Measurements from ENCODE around the gene GLIS1.

GLIS1 gene

DNA sequence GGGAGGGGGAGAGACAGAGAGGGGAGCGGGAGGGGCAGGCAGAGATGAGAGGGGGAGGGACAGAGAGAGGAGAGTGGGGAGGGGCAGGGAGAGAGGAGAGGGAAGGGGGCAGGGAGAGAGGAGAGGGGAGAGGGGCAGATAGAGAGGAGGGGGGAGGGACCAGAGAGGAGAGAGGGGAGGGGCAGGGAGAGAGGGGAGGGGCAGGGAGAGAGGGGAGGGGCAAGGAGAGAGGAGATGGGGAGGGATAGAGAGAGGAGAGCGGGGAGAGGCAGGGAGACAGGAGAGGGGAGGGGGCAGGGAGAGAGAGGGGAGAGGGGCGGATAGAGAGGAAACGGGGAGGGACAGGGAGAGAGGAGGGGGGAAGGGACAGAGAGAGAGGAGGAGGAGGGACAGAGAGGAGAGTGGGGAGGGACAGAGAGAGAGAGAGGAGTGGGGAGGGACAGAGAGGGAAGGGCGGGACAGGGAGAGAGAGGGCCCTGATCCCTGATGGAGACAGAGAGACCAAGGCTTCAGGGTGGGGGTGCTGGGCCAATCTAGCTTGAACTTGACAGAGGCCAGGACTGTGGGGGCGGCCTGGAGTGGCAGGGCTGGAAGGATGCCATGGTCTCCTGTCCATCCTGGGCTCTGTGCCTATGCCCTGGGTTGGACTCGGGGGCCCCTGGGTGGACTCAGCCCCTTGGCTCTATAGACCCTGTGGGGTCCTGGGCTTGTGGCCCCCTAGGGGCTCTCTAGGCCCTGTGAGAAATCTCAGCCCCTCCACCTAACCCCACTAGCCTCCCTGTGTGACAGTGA, 236.1 kb downstream of the GLIS1 start:
- no peak for DNase-seq

DNA sequence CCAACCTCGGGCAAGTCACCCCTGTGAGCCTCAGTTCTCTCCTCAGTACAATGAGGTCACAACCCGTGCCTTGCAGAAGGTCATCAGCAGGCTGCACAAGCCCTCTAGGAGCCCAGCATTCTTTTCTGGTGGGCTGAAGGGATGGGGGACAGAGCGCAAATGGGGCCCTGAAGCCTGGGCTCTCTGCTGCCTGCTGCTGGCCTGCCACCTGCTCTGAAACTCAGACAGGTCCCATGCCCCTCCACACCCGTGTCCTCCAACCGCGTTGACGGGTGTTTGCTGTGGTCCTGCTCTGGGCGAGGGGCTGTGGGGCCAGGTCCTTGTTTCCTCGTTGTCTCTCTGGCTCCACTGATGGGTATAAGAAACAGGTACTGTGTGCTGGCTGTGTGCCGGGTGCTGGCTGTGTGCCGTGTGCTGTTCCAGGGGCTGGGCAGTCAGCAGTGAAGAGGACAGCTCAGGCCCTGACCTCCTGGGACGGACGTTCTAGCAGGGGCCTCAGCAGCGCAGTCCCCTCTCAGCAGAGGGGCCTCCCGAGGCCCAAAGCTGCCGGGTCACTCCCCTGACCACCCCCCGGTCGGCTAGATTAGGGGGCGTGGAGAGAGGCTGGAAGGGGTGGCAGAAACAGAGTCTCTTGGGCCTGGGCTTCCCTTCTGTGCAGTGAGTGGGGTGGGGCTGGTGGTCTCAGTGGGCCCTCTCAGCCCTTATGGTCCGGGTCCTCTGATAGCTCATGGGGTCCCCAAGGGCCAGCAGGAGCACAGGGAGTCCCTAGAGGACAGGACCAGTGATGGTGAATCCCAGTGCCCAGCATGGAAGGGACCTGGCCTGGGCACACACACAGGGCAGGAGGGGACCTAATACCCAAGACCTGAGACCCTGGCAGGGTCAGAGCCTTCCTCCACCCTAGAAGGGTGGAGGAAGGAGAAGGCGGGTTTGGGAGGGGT, 237.6 kb downstream of the GLIS1 start:
- DNase-seq, result no peak

DNA sequence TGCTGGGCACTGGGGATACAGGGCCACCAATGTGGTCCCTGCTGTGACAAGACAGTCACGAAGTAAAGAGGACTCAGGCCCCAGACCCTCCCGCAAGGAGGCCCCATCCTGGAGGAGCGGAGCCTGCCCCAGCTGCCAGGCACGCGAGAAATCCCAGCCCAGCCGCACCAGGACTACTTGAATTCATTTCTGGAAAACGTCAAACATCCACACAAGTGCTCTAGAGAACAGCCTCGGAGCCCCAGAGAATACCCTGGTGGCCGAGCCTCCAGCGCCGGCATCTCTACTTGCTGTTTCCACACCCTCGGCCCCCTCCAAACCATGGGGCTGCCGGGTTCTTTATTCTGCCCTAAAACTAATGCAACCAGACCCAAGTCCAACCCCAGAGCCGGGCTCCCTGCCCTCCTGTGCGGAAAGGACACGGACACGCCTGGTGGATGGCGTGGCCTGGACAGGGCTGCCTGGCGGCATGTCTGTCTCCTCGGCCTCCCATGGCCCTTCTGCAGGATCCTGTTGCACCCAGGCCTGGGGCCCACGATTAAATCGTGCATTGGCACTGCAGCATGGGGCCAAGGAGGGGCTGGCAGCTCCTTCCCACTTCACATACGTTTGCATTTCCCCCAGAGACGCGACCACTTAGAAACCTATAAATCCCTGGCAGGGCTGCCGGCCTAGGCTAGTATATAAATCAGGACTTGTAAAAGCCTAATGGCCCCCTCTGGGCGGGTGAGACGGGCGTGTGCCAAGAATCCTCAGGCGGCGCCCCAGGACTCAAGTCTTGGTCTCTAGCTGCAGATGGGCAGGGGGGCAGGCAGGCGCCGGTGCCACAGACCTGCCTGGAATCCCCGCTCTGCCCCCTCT, 238.5 kb downstream of the GLIS1 start:
- DNase-seq, result no peak

DNA sequence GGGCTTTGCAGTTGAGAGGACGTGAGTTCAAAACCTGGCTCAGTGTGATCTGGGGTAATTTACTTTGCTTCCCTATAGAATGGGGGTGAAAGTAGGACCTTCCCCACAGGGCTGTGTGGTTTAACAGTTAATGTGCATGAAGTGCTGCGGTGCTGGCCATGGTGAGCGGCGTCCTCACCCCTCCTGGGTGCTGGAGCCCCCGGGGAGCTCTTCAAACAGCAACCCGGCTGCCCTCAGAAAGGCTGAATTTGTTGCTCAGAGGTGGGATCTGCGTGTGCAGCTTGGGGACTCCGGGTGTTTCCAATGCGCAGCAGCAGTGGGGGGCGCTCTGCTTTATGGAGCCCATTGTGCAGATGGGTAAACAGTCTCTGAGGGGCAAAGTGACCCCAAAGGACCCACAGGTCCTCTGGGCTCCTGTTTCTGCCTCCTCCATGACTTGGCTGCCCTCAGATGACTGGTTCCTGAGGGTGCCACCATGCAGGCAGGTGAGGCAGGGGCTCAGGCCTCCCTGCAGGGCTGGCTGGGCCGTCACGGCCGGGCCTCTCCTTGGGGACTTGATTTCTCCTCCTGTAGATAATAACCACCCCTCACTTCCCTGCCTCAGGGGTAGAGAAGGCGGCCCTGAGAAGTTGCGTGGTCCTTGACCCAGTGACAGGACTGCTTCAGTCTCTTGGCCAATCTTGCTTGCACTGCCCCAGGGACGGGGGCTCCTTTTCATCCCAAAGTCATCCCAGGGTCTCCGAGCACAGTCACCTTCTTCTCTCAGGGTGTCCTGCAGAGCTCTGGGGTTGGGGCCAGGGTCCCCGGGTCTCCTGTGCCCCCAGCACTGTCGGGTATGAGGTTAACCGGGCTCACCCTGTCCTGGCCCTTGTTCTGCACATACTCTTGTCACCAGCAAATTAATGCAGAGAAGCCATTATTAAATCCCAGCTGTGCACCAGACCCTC, 239.4 kb downstream of the GLIS1 start:
- DNase-seq, result no peak

DNA sequence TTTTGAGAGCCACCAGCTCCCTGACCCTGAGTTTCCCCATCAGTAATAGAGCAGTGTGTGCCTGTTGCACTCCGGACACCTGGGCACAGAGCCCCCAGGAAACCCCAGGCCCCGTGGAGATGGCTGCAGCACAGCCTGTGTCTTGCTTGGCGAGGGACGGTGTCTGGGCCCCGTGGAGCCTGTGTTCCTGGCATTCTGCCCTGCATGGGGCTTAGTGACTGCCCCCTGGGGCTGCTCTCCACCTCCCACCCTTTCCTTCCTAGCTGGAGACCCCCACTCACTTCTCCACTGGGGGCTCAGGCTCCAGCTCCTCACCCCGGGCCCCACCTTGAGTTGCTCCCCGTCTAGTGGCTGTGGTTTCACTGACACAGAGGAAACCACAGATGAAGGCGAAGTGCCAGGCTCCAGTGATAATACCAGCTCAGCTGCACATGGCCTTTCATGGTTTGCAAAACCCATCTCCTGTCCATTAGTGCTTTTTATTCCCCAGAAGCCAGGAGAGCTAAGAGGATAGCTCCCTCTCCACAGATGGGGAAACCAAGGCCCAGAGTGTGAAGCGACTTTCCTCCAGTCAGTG, 240.3 kb downstream of the GLIS1 start:
- no peak for DNase-seq

DNA sequence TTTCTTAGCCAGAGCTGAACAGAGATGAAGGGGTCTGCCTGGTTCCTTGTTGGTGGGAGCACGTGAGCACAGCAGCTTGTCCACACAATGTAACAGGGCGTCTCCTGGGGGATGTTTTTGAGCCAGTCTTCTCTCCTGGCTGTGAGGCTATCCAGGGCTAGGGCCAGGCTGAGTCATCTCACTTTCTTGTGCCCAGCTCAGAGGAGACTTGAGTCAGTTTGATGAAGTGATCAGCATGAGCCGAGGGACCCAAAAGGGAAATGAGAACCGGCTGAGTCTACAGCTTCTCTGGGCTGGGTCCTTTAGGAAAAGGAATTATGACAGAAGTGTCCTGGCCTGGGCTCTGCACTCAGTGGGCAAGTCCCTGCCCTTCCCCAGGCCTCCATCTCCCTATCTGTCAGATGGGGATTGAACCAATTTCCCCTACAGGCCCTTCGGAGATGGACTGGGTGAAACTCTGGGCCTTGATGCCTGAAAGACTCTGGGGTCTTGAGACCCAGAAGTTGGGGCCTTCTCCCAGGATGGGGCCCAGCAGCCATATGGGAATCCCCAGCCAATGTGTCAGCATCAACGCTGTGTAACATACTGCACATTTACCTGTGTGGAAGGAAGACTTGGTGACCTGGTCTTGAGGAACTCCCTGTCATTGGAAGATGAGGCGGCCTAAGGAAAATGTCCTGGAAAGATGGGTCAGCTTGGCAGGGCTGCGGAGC, 243.2 kb downstream of the GLIS1 start:
- no peak for DNase-seq

DNA sequence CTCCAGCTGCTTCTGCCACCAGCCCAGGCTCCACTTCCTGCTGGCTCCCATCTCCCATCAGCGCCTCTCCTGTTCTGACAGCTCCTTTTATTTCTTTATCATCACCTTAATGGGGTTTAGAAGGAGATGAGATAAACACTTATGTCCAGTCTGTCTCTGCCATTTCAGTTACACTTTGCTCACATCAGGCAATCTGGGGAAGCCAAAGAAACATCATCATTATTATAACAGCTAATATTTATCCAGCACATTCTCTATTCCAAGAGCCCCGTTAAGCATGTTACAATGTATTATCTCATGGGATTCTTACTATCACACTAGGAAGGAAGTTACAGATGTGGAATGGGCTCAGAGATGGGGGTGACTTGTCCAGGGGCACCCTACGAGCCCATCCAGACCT, 248.6 kb downstream of the GLIS1 start:
- DNase-seq, result no peak

DNA sequence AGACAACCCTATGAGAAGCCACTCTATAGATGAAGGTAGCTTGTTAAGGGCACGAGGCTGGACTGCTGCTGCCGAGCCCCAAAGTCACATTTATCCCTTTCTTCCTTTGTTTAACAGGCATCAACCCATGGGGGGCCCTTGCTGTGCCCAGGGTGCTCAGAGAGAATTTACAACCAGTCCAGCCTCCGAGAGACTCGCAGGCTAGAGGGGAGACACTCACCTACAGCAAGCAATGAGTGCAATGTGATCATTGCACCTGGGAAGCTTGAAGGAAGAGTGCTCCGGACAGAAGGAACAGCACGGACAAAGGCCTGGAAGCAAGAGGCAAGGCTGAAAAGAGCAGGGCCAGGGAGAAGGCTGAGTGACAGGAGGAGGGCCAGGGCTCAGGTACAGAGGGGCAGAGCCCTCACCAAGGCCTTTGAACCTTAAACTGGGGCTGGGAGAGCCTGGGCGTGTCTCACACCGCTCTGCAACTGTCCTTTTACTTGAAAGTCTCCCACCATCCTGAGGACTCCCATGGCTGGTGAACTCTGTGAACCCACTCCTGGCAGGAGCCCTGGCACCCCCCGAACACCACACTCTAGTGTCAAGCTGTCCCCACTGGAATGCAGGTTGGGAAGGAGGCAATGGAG, 252.5 kb downstream of the GLIS1 start:
- DNase-seq, result no peak

DNA sequence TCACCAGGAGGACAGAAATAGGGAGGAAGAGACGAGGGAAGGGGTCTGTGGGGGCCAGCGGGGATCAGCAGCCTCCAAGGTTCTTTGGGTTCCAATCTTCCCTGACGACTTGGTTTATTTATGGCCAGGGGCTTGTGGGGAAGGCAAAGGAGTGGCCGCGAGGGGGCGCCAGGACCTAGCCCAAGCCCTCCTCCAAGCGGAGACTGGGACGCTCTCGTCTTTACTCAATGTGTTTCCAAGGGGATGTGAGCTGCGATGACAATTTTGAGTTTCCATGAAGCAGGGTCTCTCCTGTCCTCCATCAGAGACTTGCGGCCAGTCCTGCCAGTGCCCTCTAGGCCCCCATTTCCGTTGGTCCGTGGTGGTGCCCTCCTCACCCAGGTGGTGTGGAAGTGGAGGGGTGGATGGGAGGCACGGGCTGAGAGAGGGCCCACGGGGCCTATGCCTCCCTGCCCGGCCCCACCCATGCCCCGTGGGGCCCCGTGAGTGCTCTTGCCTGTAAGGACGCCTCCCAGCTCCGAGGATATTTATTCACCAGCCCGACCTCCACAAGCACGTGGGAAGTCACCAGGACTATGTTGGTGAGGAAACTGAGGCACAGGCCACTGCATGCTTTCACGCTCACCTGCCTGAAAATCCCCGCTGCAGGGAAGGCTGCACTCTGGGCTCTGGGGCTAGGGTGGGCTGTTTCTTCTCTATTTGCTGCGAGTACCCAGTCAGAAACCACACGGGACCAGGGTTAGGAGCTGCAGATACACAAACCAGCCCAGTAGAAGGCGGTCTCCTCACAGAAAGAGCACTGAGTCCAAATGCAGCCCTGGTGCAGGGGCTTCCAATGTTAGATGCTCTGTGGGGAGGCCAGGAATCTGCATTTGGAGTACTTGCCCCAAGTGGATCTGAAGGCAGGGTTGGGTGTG, 253.2 kb downstream of the GLIS1 start:
- peak; percentile 83 for DNase-seq

DNA sequence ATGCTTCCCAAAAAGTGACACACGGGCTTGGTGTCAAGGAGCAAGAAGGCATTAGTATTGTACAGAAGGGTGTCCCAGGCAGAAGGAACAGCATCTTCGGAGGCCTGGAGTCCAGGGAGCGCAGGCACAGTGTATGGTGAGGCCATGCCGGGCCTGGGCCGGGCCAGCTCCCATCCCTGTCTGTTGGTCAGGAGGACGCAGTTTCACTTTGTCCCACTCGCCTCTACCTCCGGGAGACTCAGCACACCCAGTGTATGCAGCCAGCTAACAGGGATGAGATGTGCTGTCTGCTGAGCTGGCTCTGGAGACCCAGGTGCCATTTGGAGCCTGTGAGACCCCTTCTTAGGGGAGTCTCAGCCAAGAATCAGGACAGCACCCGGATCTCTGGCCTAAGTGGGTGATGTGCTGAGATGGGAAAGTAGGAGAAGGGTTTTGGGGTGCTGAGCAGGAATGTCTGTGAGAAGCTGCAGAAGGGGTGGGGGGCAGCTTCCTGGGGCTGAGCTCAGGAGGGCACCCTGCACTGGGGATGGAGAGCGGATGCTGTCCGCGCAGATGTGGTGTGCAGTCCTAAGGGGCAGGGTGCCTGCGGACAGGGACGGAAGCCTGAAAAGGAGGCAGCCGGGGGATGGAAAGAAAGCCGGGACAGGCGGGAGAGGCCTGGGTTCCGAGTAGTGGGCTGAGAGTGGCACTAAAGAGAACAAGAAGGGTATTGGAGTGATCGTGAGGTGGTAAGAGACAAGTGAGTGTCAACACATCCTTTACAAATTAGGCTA, 254.1 kb downstream of the GLIS1 start:
- DNase-seq, result no peak

DNA sequence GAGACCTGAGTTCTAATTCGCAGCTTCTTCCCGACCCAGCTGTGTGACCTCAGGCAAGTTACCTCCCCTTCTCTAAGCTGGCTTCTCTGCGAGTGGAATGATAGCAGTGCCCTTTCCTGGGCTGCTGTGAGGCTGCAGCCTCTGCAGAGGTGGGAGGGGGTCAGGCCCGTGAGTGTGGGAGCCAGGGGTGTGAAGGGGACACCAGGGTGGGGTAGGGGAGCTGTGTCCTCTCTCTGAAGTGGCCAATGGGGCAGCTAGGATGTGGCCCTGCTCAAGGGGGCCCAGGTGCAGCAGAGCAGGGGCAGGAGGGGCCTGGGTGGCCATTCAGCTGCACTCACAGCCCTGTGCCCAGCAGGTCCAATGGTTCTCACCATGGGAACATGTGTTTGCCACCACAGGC, 255.3 kb downstream of the GLIS1 start:
- DNase-seq, result no peak

DNA sequence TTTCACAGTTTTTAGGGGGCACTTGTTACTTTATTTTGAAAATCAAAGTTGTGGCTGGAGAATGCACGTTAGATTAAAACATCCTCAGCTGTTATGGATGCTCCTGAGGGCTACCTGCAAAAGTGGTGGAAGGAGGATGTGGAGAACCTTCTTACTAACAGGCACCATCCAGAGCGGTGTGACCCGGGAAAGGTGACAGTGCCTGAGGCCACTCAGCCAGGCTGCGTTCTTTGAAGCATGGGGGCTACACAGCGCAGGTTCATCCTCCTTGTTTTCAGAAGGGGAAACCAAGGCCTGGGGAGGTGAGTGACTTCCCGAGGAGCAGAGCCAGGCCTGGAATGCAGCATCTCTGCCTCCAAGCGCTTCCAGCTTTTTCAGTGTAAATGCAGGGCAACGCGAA, 255.8 kb downstream of the GLIS1 start:
- no peak for DNase-seq

DNA sequence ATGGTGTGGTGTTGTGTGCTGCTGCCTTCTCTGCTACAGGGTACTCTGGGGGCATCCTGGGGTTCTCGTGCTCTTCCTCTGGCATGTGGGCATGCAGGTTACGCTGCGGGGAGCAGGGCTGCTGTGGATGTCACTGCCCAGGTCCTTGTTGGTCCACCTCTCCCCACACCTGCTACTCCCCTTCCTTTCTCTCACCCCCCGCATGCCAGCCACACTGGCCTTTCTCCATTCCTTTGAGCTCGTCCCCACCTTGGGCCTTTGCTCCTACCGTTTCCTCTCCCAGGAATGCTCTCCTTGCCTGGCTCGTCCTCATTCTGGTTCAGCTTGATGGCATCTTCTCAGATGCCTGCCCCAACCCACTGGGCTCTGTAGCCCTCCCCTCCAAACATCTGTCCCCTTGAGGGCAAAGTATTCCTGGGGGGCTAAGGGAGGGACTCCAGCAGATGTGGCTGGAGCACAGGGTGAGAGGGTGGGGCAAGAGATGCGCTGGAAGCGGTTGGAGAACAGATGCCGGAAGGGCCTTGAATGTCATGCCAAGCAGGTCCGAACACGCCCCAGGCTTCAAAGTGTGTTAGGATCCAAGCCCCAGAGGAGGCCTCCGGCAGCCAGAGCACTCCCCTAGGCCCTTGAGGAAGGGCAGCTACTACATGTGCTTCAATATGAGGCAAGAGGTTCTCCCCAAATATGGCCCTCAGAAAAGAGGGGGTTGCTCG, 256.4 kb downstream of the GLIS1 start:
- no peak for DNase-seq

DNA sequence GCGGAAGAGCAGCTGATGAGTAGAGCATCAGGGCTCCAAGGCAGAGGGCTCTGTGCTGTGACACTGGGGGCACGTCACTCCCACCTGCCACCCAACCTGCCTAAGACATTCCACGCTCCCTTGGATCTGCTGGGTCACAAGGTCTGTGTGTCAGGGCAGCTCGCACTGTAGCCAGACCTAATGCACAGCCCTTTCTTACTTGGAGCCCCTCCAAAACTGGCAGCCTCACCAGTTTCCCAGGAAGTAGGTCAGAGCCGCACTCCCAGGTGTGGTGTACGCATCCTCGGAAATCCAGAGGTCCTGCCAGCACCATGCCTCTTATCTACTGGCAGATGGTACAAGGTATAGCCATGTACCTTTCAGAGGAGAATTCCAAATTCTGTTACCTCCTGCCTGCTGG, 257.5 kb downstream of the GLIS1 start:
- no peak for DNase-seq

DNA sequence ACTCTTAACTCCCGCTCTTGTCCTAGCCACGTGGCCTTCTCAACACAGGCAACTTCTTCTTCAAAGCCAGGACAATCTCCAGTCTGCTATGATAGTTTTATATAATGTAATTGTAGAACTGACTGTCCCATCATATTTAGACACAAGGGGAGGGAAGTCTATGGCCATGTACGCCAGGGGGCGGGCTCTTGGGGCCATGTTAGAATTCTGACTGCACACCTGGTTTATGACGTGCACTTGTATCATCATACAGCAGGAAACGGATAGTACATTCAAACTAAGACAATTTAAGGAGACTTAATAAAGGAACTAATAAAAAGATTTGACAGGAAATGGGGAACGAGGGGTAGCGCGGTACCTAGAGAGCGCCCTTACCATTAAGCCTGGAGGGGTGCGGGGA, 258.3 kb downstream of the GLIS1 start:
- DNase-seq, result no peak

DNA sequence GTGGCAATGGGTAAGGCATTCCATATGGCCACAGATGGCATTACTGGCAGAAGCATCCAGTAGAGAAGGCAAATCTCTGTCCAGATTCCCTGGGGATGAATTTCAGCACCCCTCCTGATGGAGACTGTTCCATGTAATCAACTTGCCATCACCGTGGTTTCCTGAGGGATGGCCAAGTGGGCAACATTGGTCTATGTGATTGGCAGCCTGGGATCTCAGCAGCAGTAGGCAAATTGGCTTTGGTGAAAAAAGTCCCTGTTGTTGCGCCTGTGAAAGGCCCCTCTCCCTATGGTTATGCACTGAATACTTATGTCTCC, 260.5 kb downstream of the GLIS1 start:
- DNase-seq, result peak; percentile 43

DNA sequence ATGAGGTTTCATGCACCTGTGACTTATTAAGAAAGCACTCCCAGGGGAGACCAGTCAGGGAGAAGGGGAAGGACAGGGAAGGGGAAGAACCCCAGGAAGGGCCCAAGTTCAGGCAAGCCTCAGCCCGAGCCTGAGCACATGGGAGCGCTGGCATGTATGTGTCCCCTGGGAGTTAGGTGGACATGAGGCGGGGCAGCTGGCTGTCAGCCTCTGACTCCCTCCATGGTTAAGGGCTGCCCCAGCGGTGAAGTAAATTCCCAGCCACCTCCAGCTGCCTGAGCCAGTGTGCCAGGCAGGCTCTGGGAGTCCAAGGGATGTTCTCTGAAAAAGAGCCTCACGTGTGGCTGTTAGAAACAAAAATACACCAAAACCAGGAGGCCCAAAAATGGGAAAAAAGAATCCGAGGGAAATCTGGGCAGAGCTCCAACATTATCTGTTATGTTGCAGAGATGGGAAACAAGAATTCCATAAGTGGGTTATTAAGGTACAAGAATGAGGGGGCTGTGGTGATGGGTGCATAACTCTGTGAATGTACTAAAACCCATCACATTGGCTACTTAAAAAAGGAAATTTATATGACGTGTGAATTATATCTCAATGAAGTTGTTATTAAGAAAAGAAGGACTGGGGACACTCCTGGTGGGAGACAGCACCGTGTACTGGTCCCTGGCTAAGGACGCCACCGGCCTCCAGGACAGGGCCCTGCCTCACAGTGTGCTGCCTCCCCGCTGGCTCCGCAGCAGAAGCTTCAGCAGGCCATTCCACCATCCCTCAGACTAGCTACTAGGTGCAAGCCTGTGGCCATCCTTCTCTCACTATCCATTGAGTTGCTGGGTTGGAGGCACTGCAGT, 261.1 kb downstream of the GLIS1 start:
- DNase-seq, result peak; percentile 57

Measured in activated effector memory CD4-positive, alpha-beta T cell treated with anti-CD3 and anti-CD28 coated beads, Interleukin-2, amount 50 U/mL, for 16 hours (primary cell).